ENCODE data around the gene PWWP2B.

GRCh38 chr10:132451506-132452215 is 54.7 kb downstream of the PWWP2B start:
- no peak for TF ChIP-seq CTCF (IDR thresholded peaks at IDR 0.05)
- no peak for TF ChIP-seq EP300 (IDR thresholded peaks at IDR 0.05; ENCODE audit: low read depth)
